Caco-2 (cell line): ENCODE measurements around the gene POLR1E. TPM values are rescaled to one million over a fixed set of nuclear protein-coding genes. Genes with fewer than 3 reads are reported as not detected.

Source experiments
- BruUV-seq: library from RNA; stranded (reverse); fragments of 400-500 nt; replicated peaks from 2 replicates; lab custom pipeline; 2021; lab: Mats Ljungman, UMichigan
- CTCF ChIA-PET: fragments of 300-600 bp; sonication (Branson Sonifier 250); formaldehyde crosslinking; loops from one replicate; lab custom pipeline; 2022; ENCODE audit warnings: antibody characterized with exemption; lab: Charles Lee
- POLR2A ChIA-PET: fragments of 300-600 bp; sonication (Branson Sonifier 250); formaldehyde crosslinking; loops from one replicate; lab custom pipeline; 2022; ENCODE audit warnings: antibody characterized with exemption; lab: Charles Lee
- DNase-seq, 2 experiments: peaks; one replicate each; pipeline versions ENCODE4 v3.0.0 to v3.0.0-alpha.2; 2020 to 2022
- H3K27me3 ChIP-seq: replicated peaks from 2 replicates; pipeline ENCODE4 v1.6.0; 2011; ENCODE audit warnings: low read length; ENCODE audit not compliant: control insufficient read depth, insufficient read depth
- H3K36me3 ChIP-seq: 2 replicates; pipeline ENCODE4 v1.5.1; 2011; ENCODE audit warnings: low read length; ENCODE audit not compliant: control insufficient read depth, insufficient read depth
- H3K4me1 ChIP-seq: fragments of 250-450 bp; sonication (Bioruptor Pico); 2 replicates; pipeline ENCODE4 v1.5.1; 2020; ENCODE audit warnings: mild to moderate bottlenecking
- H3K4me3 ChIP-seq: 2 replicates; pipeline ENCODE4 v1.5.1; 2011; ENCODE audit warnings: low read depth, mild to moderate bottlenecking, control low read depth, low read length
- H3K9me3 ChIP-seq: fragments of 250-450 bp; sonication (Bioruptor Pico); 2 replicates; pipeline ENCODE4 v1.5.1; 2020; ENCODE audit warnings: mild to moderate bottlenecking, moderate library complexity
- H3K27ac Mint-ChIP-seq: one replicate; pipeline ENCODE4 v1.8.0; 2022; ENCODE audit warnings: mixed read lengths; ENCODE audit not compliant: unreplicated experiment
- H3K27me3 Mint-ChIP-seq: one replicate; pipeline ENCODE4 v1.8.0; 2022; ENCODE audit warnings: mixed read lengths; ENCODE audit not compliant: insufficient read depth, unreplicated experiment
- H3K36me3 Mint-ChIP-seq: one replicate; pipeline ENCODE4 v1.8.0; 2022; ENCODE audit warnings: mild to moderate bottlenecking, mixed read lengths; ENCODE audit not compliant: insufficient read depth, unreplicated experiment
- H3K4me1 Mint-ChIP-seq: one replicate; pipeline ENCODE4 v1.8.0; 2022; ENCODE audit warnings: low read depth, mixed read lengths; ENCODE audit not compliant: unreplicated experiment
- H3K4me3 Mint-ChIP-seq: one replicate; pipeline ENCODE4 v1.8.0; 2022; ENCODE audit warnings: mild to moderate bottlenecking, moderate library complexity, mixed read lengths; ENCODE audit not compliant: unreplicated experiment
- H3K9me3 Mint-ChIP-seq: one replicate; pipeline ENCODE4 v1.8.0; 2022; ENCODE audit warnings: mixed read lengths; ENCODE audit not compliant: unreplicated experiment
- CTCF ChIP-seq, 2 experiments: fragments of 200-600 bp in 1 of 2; IDR thresholded peaks; 1 replicate in 1 of 2; 2 replicates in 1 of 2; pipeline versions ENCODE4 v1.5.1 to v1.8.0; 2011 to 2022; ENCODE audit warnings: antibody characterized with exemption in 1 of 2, control low read depth in 1 of 2, inconsistent platforms in 1 of 2, low read depth in 1 of 2, low read length in 1 of 2, mild to moderate bottlenecking in 1 of 2, moderate library complexity in 1 of 2; ENCODE audit not compliant: insufficient read depth in 1 of 2, severe bottlenecking in 1 of 2, unreplicated experiment in 1 of 2
- intact Hi-C: fragments of 100-400 bp; cut with micrococcal nuclease; formaldehyde crosslinking; loops from one replicate; pipeline ENCODE4 v1.10.0; 2022; ENCODE audit not compliant: unreplicated experiment
- total RNA-seq: library from RNA; stranded (reverse); gene quantifications from 2 replicates; pipeline ENCODE4 v1.2.3, GENCODE V29; 2022

The POLR1E gene
- total RNA-seq, 1 experiment from 2014 or later = 33.4 TPM

DNA sequence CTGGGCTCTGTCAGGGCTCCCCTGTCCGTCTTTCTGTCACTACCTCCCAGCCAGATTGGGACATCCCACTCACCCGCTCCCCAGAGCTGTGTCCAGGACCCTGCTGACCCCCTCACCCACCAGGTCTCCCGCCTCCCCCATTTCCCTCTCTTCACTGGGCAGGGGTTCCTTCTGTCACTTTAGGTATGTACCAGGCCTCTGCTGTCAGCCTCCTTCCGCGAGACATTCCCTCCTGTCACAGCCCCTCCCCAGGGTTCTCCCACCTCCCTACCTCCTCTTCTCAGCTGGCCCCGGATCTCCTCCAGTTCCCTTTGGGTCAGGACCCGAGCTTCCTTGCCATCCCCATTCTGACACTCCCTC lies 488 bp downstream of the POLR1E start:
- Mint-ChIP-seq H3K4me1 (peaks cover 21% of the 10 kb centered on the region), H3K27me3 (no peaks in the 10 kb centered on the region), H3K9me3 (no peaks in the 10 kb centered on the region), H3K36me3 (peaks cover 32% of the 10 kb centered on the region), H3K4me3 (peak overlapping the region; percentile 93), H3K27ac (peak overlapping the region; percentile 89)
- H3K9me3 ChIP-seq = no peaks in the 10 kb centered on the region
- peak overlapping the region; percentile 96 for H3K4me3 ChIP-seq
- ChIA-PET POLR2A (interaction anchor here (1.9 kb wide), 1 partner anchor 20 kb away, joined by 24 read pairs; the partner anchor contains the start of gene ZBTB5), CTCF (no interaction called here)
- H3K27me3 ChIP-seq = no peaks in the 10 kb centered on the region
- 0 out of 2 replicates have a peak, but pooled peaks cover 1% of the 10 kb centered on the region for H3K36me3 ChIP-seq
- intact Hi-C loops = loop anchor here (5.0 to 10.0 kb wide), 2 partner anchors 106 to 219 kb away; partner anchors contain the start of gene TOMM5
- DNase-seq = no peak
- no TSS peak for BruUV-seq
- H3K4me1 ChIP-seq = peaks cover 24% of the 10 kb centered on the region
- no peak for TF ChIP-seq CTCF (IDR thresholded peaks at IDR 0.05; ENCODE audit: insufficient read depth in 1 of 2, low read depth in 1 of 2, low read length in 1 of 2, severe bottlenecking in 1 of 2, unreplicated experiment in 1 of 2)

DNA sequence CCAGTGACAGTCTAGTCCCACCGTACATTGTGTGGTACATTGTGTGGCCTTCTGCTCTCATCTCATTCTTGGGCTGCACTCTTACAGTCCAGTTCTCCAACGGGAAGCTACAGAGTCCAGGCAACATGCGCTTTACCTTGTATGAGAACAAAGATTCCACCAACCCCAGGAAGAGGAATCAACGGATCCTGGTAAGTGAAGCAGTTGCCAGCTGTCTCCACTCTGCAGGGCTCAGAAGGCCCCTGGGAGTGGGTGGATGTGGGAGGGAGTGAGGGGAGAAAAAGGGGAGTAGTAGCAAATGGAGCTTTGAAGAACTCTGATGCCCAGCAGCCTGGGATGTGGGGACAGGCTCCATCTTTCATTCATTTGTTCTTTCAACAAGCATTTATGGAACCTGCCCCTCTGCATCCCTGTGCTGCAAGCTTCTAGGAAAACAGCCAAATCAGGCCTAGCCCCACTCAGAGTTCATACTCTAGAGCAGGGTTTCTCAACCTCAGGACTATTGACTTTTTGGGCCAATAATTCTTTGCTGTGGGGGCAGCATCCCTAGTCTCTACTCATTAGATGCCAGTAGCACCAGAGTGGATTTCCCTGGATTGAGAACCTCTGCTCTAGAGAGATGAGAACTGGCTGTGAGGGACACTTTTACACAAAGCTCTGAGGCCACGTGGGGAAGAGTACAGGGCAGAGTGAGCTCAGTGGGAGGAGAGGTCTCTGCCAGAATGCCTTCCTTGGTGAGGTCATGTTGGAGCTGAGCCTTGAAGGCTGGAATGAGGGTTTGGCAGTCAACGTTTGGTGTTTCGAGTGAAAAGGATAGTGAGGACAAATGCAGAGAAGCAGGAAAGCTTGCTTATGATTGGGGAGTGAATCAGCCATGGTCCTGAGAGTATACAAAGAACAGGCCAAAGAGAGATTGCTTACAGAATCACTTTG lies 1.1 kb downstream of the POLR1E start:
- TSS peak; percentile 49 for BruUV-seq
- no peaks in the 10 kb centered on the region for H3K9me3 Mint-ChIP-seq
- ChIA-PET CTCF (no interaction called here), POLR2A (interaction anchor here (1.9 kb wide), 1 partner anchor 21 kb away, joined by 24 read pairs; the partner anchor contains the start of gene ZBTB5)
- DNase-seq = no peak
- H3K27me3 Mint-ChIP-seq = no peaks in the 10 kb centered on the region
- peaks cover 32% of the 10 kb centered on the region for H3K36me3 Mint-ChIP-seq
- no peaks in the 10 kb centered on the region for H3K9me3 ChIP-seq
- no peak for TF ChIP-seq CTCF (IDR thresholded peaks at IDR 0.05; ENCODE audit: insufficient read depth in 1 of 2, low read depth in 1 of 2, low read length in 1 of 2, severe bottlenecking in 1 of 2, unreplicated experiment in 1 of 2)
- H3K36me3 ChIP-seq = 0 out of 2 replicates have a peak, but pooled peaks cover 1% of the 10 kb centered on the region
- no peaks in the 10 kb centered on the region for H3K27me3 ChIP-seq
- H3K27ac Mint-ChIP-seq = peak overlapping the region; percentile 89
- peaks cover 15% of the 10 kb centered on the region for H3K4me1 Mint-ChIP-seq
- peak overlapping the region; percentile 93 for H3K4me3 Mint-ChIP-seq
- H3K4me3 ChIP-seq = peak overlapping the region; percentile 96
- intact Hi-C loops = loop anchor here (5.0 to 10.0 kb wide), 2 partner anchors 105 to 218 kb away; partner anchors contain the start of gene TOMM5
- peaks cover 19% of the 10 kb centered on the region for H3K4me1 ChIP-seq

DNA sequence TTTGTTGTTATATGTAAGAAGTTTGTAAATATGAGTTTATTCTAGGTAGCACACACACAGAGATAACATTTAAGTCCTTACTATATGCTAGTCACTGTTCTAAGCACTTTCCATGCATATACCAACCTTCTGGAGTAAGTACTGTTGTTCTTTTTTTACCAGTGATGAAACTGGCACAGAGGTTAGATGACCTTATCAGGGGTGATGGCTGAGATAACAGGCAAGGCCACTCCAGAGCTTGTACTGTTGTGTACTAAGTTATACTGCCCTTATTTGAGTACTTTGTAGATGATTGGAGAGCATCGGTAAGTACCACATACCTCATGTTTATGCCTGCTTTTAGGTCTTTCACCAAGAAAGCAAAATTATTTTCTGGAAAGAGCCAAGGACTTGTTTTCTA lies 6.2 kb downstream of the POLR1E start:
- Mint-ChIP-seq H3K4me3 (no peak overlapping the region), H3K9me3 (no peaks in the 10 kb centered on the region), H3K27me3 (no peaks in the 10 kb centered on the region), H3K27ac (no peak overlapping the region), H3K4me1 (peaks cover 5% of the 10 kb centered on the region), H3K36me3 (peaks cover 59% of the 10 kb centered on the region)
- no TSS peak for BruUV-seq
- no peak for DNase-seq
- POLR2A ChIA-PET = no interaction called here
- Histone ChIP-seq H3K4me1 (peaks cover 5% of the 10 kb centered on the region; the same call in 1 of the 2 replicates), H3K9me3 (no peaks in the 10 kb centered on the region), H3K36me3 (peaks cover 1% of the 10 kb centered on the region), H3K4me3 (no peak overlapping the region), H3K27me3 (no peaks in the 10 kb centered on the region)
- no peak for TF ChIP-seq CTCF (IDR thresholded peaks at IDR 0.05; ENCODE audit: insufficient read depth in 1 of 2, low read depth in 1 of 2, low read length in 1 of 2, severe bottlenecking in 1 of 2, unreplicated experiment in 1 of 2)
- intact Hi-C loops = no loop called here
- CTCF ChIA-PET = interaction anchor here (0.5 kb wide), 1 partner anchor 135 kb away, joined by 6 read pairs; no protein-coding TSS in a partner anchor
